ENCODE results near the gene MAP4K5. TPM values are rescaled to one million over a fixed set of nuclear protein-coding genes. Genes with fewer than 3 reads are reported as not detected.

The MAP4K5 gene
- total and polyA plus RNA-seq, 2 of the 4 experiments (the other 2 are of a cell fraction) = 33.1 to 46.1 TPM

- no TSS peak for BruUV-seq (replicated peaks)
- H3K79me1 ChIP-seq (ENCODE audit: low read depth in 1 of 2, low read length in 2 of 2) = peaks cover 14 to 40% of the 10 kb centered on the region in 2 experiments
- POLR2A ChIA-PET (ENCODE audit: unreplicated experiment) = no interaction called here
- dilution Hi-C loops (cut with HindIII; ENCODE audit: low sequenced_read_pairs, unreplicated experiment) = no loop called here
- peaks cover 54% of the 10 kb centered on the region for H4K20me1 ChIP-seq (ENCODE audit: insufficient read depth, low read length)
- H3K9ac ChIP-seq (ENCODE audit: low read depth, low read length) = no peak overlapping the region
- H4K8ac ChIP-seq (ENCODE audit: low read depth in 2 of 2, low read length in 2 of 2) = no peak overlapping the region
- 0 out of 2 replicates have a peak overlapping the region, but pooled peaks have one; percentile 13 for H2AK5ac ChIP-seq (ENCODE audit: low read depth, low read length)
- H3K56ac ChIP-seq (ENCODE audit: extremely low read depth, insufficient read depth, low read length) = no peak overlapping the region
- WGBS, 2 experiments (ENCODE audit: extremely low coverage in 2 of 2, insufficient read length in 1 of 2) = no CpG with 5 or more reads among the region's 7 CpGs
- no peak overlapping the region for H3K4me3 ChIP-seq (ENCODE audit: insufficient read depth, low read depth, low read length)
- H3K4ac ChIP-seq (ENCODE audit: low read depth, low read length) = no peak overlapping the region
- no peak overlapping the region; the same call in 1 of the 2 replicates for H3K14ac ChIP-seq (replicated peaks; ENCODE audit: low read depth, low read length)
- H2BK5ac ChIP-seq (ENCODE audit: low read depth, low read length, poor library complexity, severe bottlenecking) = no peak overlapping the region
- H3K27me3 ChIP-seq (ENCODE audit: control insufficient read depth, insufficient read depth, low read length) = no peaks in the 10 kb centered on the region
- H4K5ac ChIP-seq (ENCODE audit: low read depth, low read length) = no peak overlapping the region
- no peak overlapping the region for H3K18ac ChIP-seq (ENCODE audit: low read depth, low read length)
- no peak for TF ChIP-seq POLR2A (IDR thresholded peaks at IDR 0.05; ENCODE audit: low read depth, low read length)
- no peak for TF ChIP-seq RAD21 (IDR thresholded peaks at IDR 0.05; ENCODE audit: low read length)
- no peak for TF ChIP-seq FOS (IDR thresholded peaks at IDR 0.05; ENCODE audit: low read depth, low read length)
- no peak for TF ChIP-seq RCOR1 (IDR thresholded peaks at IDR 0.05; ENCODE audit: insufficient replicate concordance, low read length)
- no peak for TF ChIP-seq SMC3 (IDR thresholded peaks at IDR 0.05; ENCODE audit: low read depth, low read length)
- TF ChIP-seq ELK1 (IDR thresholded peaks at IDR 0.05; ENCODE audit: borderline replicate concordance, low read depth, low read length) = no peak
- TF ChIP-seq MAZ (IDR thresholded peaks at IDR 0.05; ENCODE audit: borderline replicate concordance, low read depth, low read length) = no peak
- no peak for TF ChIP-seq RFX5 (IDR thresholded peaks at IDR 0.05; ENCODE audit: low read depth, low read length)
- no peak for TF ChIP-seq MAFK (IDR thresholded peaks at IDR 0.05; ENCODE audit: low read depth, low read length)
- no peak for TF ChIP-seq BHLHE40 (IDR thresholded peaks at IDR 0.05; ENCODE audit: low read depth, low read length)
- no peak for TF ChIP-seq CEBPB (IDR thresholded peaks at IDR 0.05; ENCODE audit: low read depth, low read length)
- intact Hi-C loops (cut with micrococcal nuclease) = no loop called here
- H2BK15ac ChIP-seq (ENCODE audit: low read depth, low read length) = no peak overlapping the region
- H3K27ac ChIP-seq (ENCODE audit: insufficient read depth, low read length) = no peak overlapping the region
- H3K4me2 ChIP-seq (ENCODE audit: low read depth, low read length) = no peak overlapping the region
- peaks cover 3% of the 10 kb centered on the region; the same call in 1 of the 2 replicates for H3K9me1 ChIP-seq (ENCODE audit: insufficient read depth, low read length)
- no peak overlapping the region for H2AK9ac ChIP-seq (replicated peaks; ENCODE audit: low read depth, low read length, poor library complexity)
- H3K4me1 ChIP-seq (ENCODE audit: control insufficient read depth, insufficient read depth, low read length) = no peaks in the 10 kb centered on the region
- H4K91ac ChIP-seq (ENCODE audit: insufficient read depth, low read depth, low read length) = no peak overlapping the region
- DNase-seq (no peak), ATAC-seq (ENCODE audit: low read depth) (no peak)
- no peak overlapping the region for H2AFZ ChIP-seq (replicated peaks; ENCODE audit: low read length, poor library complexity)
- peaks cover 4% of the 10 kb centered on the region; the same call in 1 of the 2 replicates for H3K36me3 ChIP-seq (ENCODE audit: control insufficient read depth, insufficient read depth, low read length)
- CTCF ChIA-PET = no interaction called here
- H2BK20ac ChIP-seq (ENCODE audit: low read depth, low read length) = no peak overlapping the region
- in situ Hi-C loops (cut with MboI; ENCODE audit: low sequenced_read_pairs) = no loop called here
- H3K23ac ChIP-seq (ENCODE audit: low read depth, low read length) = no peak overlapping the region
- H3K9me3 ChIP-seq (ENCODE audit: control insufficient read depth, insufficient read depth, low read length) = no peaks in the 10 kb centered on the region
- no peak overlapping the region for H2BK120ac ChIP-seq (ENCODE audit: low read depth, low read length)
These were observed 22.2 kb downstream of the MAP4K5 start for GRCh38 chr14:50510157-50510556.

Measured in IMR-90 (cell line).